SK-N-SH treated with all-trans-retinoic acid at 6 μM for 48 hours (cell line): ENCODE results near the gene ELMO1.

ENCODE experiments used
- ATAC-seq: fragments of 200-7000 bp; cut with Tn5 transposase; 3 replicates; pipeline ENCODE4 v1.9.1; 2020; ENCODE audit warnings: mild to moderate bottlenecking, moderate library complexity
- ARNTL ChIP-seq: fragments of 450-650 bp; formaldehyde crosslinking; IDR thresholded peaks from 2 replicates; pipeline ENCODE4 v1.5.0; 2020; ENCODE audit warnings: low read depth, mild to moderate bottlenecking, moderate library complexity, borderline replicate concordance
- BACH2 ChIP-seq: fragments of 250-450 bp; sonication (Bioruptor Pico); IDR thresholded peaks from 2 replicates; pipeline ENCODE4 v1.9.0; 2021; ENCODE audit warnings: mild to moderate bottlenecking, borderline replicate concordance
- CSDC2 ChIP-seq: fragments of 250-450 bp; sonication (Bioruptor Pico); IDR thresholded peaks from 2 replicates; pipeline ENCODE4 v1.5.0; 2020; ENCODE audit warnings: mild to moderate bottlenecking, moderate library complexity
- ESRRG ChIP-seq: fragments of 250-450 bp; sonication (Bioruptor Pico); IDR thresholded peaks from 2 replicates; pipeline ENCODE4 v1.6.1; 2021; ENCODE audit warnings: mild to moderate bottlenecking
- GLIS3 ChIP-seq: fragments of 250-450 bp; sonication (Bioruptor Pico); IDR thresholded peaks from 2 replicates; pipeline ENCODE4 v1.5.0; 2020; ENCODE audit warnings: mild to moderate bottlenecking, moderate library complexity
- ISL1 ChIP-seq: fragments of 250-450 bp; sonication (Bioruptor Pico); IDR thresholded peaks from 2 replicates; pipeline ENCODE4 v2.1.2; 2022; ENCODE audit warnings: mild to moderate bottlenecking, moderate library complexity
- OSR1 ChIP-seq: fragments of 250-450 bp; sonication (Bioruptor Pico); IDR thresholded peaks from 2 replicates; pipeline ENCODE4 v1.8.0; 2022; ENCODE audit warnings: moderate library complexity, mild to moderate bottlenecking, inconsistent platforms
- PATZ1 ChIP-seq: fragments of 250-450 bp; sonication (Bioruptor Pico); IDR thresholded peaks from 2 replicates; pipeline ENCODE4 v1.8.0; 2020; ENCODE audit warnings: mild to moderate bottlenecking, moderate library complexity, borderline replicate concordance
- POU6F1 ChIP-seq: fragments of 250-450 bp; sonication (Bioruptor Pico); IDR thresholded peaks from 2 replicates; pipeline ENCODE4 v1.8.0; 2021; ENCODE audit warnings: low read depth, mild to moderate bottlenecking, moderate library complexity, borderline replicate concordance
- PPARA ChIP-seq: fragments of 250-450 bp; sonication (Bioruptor Pico); IDR thresholded peaks from 2 replicates; pipeline ENCODE4 v1.5.0; 2020; ENCODE audit warnings: mild to moderate bottlenecking, borderline replicate concordance
- RARB ChIP-seq: fragments of 250-450 bp; sonication (Bioruptor Pico); IDR thresholded peaks from 2 replicates; pipeline ENCODE4 v1.8.0; 2021; ENCODE audit warnings: mild to moderate bottlenecking, moderate library complexity
- SNAI2 ChIP-seq: fragments of 250-450 bp; sonication (Bioruptor Pico); IDR thresholded peaks from 2 replicates; pipeline ENCODE4 v1.5.0; 2020; ENCODE audit warnings: mild to moderate bottlenecking, moderate library complexity
- TCF4 ChIP-seq: fragments of 250-450 bp; sonication (Bioruptor Pico); IDR thresholded peaks from 2 replicates; pipeline ENCODE4 v1.8.0; 2021; ENCODE audit warnings: mild to moderate bottlenecking, moderate library complexity, borderline replicate concordance
- TOX ChIP-seq: fragments of 250-450 bp; sonication (Bioruptor Pico); IDR thresholded peaks from 2 replicates; pipeline ENCODE4 v1.8.0; 2021; ENCODE audit warnings: mild to moderate bottlenecking, moderate library complexity, borderline replicate concordance
- TSHZ2 ChIP-seq: fragments of 250-450 bp; sonication (Bioruptor Pico); IDR thresholded peaks from 2 replicates; pipeline ENCODE4 v1.5.0; 2020; ENCODE audit warnings: mild to moderate bottlenecking, moderate library complexity
- ZC3H10 ChIP-seq: fragments of 250-450 bp; sonication (Bioruptor Pico); IDR thresholded peaks from 2 replicates; pipeline ENCODE4 v1.5.1; 2021; ENCODE audit warnings: mild to moderate bottlenecking, moderate library complexity
- ZFP3 ChIP-seq: fragments of 250-450 bp; sonication (Bioruptor Pico); IDR thresholded peaks from 2 replicates; pipeline ENCODE4 v1.5.0; 2020; ENCODE audit warnings: mild to moderate bottlenecking, moderate library complexity
- ZFP30 ChIP-seq: fragments of 450-650 bp; formaldehyde crosslinking; IDR thresholded peaks from 2 replicates; pipeline ENCODE4 v1.5.0; 2022; ENCODE audit warnings: mild to moderate bottlenecking, moderate library complexity
- ZNF565 ChIP-seq: fragments of 450-650 bp; formaldehyde crosslinking; conservative IDR thresholded peaks from 2 replicates; pipeline ENCODE4 v1.5.0; 2020; ENCODE audit warnings: low read depth, mild to moderate bottlenecking, moderate library complexity
- ZNF8 ChIP-seq: fragments of 450-650 bp; formaldehyde crosslinking; IDR thresholded peaks from 2 replicates; pipeline ENCODE4 v1.5.0; 2020; ENCODE audit warnings: mild to moderate bottlenecking, moderate library complexity
- TF ChIP-seq, protein P1 (sequence below): fragments of 250-450 bp; sonication (Bioruptor Pico); IDR thresholded peaks from 2 replicates; pipeline ENCODE4 v1.5.1; 2020; ENCODE audit warnings: low read depth, mild to moderate bottlenecking, moderate library complexity

ELMO1 gene

DNA sequence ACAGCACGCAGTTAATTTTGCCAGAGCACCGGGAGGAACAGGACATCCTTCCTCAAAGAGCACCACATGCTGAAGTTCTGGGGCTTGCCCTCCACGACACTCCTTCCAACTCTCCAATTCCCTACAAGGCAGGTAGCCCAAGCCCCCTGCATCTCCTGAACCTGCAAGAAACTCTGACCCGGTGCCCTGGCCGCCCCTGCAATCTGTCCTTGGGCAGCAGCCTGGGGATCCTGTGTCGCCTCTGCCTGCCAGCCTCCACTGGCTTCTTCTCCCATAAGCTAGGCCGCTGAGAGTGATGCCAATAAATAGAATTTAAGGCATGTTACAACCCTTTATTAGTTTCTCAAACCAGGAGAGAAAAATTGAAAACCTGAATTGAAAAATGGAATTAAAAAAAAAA is 182.8 kb downstream of the ELMO1 start (continued):
- TF ChIP-seq ZFP30 (no peak), ZC3H10 (CRISPR knock-in tag) (no peak), ISL1 (CRISPR knock-in tag) (no peak), CSDC2 (no peak), ZNF8 (CRISPR knock-in tag) (no peak), ARNTL (CRISPR knock-in tag) (no peak), PPARA (CRISPR knock-in tag) (no peak), ZFP3 (no peak), POU6F1 (CRISPR knock-in tag) (no peak), RARB (no peak), BACH2 (no peak), SNAI2 (CRISPR knock-in tag) (no peak)

- ATAC-seq, result no peak
- TF ChIP-seq CSDC2 (no peak), PPARA (CRISPR knock-in tag) (no peak), TOX (no peak), ESRRG (CRISPR knock-in tag) (no peak), BACH2 (no peak), GLIS3 (CRISPR knock-in tag) (no peak), ZNF8 (CRISPR knock-in tag) (no peak), TCF4 (CRISPR knock-in tag) (no peak)
- TF ChIP-seq, protein P1, sequence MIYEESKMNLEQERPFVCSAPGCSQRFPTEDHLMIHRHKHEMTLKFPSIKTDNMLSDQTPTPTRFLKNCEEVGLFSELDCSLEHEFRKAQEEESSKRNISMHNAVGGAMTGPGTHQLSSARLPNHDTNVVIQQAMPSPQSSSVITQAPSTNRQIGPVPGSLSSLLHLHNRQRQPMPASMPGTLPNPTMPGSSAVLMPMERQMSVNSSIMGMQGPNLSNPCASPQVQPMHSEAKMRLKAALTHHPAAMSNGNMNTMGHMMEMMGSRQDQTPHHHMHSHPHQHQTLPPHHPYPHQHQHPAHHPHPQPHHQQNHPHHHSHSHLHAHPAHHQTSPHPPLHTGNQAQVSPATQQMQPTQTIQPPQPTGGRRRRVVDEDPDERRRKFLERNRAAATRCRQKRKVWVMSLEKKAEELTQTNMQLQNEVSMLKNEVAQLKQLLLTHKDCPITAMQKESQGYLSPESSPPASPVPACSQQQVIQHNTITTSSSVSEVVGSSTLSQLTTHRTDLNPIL (CRISPR knock-in tag), result no peak
Measured at GRCh38 chr7:37265006-37265405, 183.7 kb downstream of the ELMO1 start.

DNA sequence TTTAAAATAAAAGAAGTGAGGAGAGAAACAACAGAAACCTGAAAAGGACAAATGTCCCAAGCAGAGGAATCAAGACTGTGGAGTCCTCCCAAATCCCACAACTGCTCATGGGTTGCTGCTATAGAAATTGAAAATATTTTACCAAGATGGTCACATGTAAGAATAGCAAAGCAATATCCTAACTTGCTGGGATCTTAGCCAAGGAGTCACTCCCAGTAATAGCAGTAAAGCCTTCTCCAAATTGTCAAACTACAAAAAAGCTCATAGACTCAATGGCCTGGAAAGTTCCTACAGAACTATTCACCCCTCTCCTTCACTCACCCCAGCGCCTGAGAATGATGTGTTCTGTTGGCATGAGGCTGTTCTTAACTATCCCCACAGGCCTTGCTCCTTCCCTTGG is 186.5 kb downstream of the ELMO1 start:
- ATAC-seq, result no peak
- TF ChIP-seq ZNF565 (CRISPR knock-in tag) (no peak), TCF4 (CRISPR knock-in tag) (no peak), PPARA (CRISPR knock-in tag) (no peak), ISL1 (CRISPR knock-in tag) (no peak), RARB (no peak), PATZ1 (no peak), ZFP30 (no peak), CSDC2 (no peak), POU6F1 (CRISPR knock-in tag) (no peak), TOX (no peak)
- TF ChIP-seq, all 23 proteins: peak for 0

GRCh38 chr7:37259319-37259821 is 189.3 kb downstream of the ELMO1 start:
- ATAC-seq, result no peak

More at GRCh38 chr7:37259319-37259821, 189.3 kb downstream of the ELMO1 start:
- TF ChIP-seq OSR1 (CRISPR knock-in tag), result no peak
- no peak for TF ChIP-seq POU6F1 (CRISPR knock-in tag)
- no peak for TF ChIP-seq SNAI2 (CRISPR knock-in tag)
- no peak for TF ChIP-seq TOX
- TF ChIP-seq, protein P1 (CRISPR knock-in tag), result no peak
- no peak for TF ChIP-seq ZNF565 (CRISPR knock-in tag)
- TF ChIP-seq ZC3H10 (CRISPR knock-in tag), result no peak
- TF ChIP-seq ISL1 (CRISPR knock-in tag), result no peak
- no peak for TF ChIP-seq TSHZ2 (CRISPR knock-in tag)
- TF ChIP-seq ESRRG (CRISPR knock-in tag), result no peak
- no peak for TF ChIP-seq PPARA (CRISPR knock-in tag)
- TF ChIP-seq RARB, result no peak
